Rectal smooth muscle tissue (tissue), 1 donor: ENCODE results near the gene ABCA3.

Experiments used
- H3K27ac ChIP-seq: one replicate; pipeline ENCODE4 v1.7.0; 2013; ENCODE audit warnings: low read depth, low read length, inconsistent platforms
- H3K27me3 ChIP-seq: one replicate; pipeline ENCODE4 v1.7.0; 2013; ENCODE audit warnings: low read length; ENCODE audit not compliant: control insufficient read depth, insufficient read depth
- H3K36me3 ChIP-seq: one replicate; pipeline ENCODE4 v1.7.0; 2013; ENCODE audit warnings: low read length; ENCODE audit not compliant: control insufficient read depth, insufficient read depth
- H3K4me1 ChIP-seq: one replicate; pipeline ENCODE4 v1.7.0; 2013; ENCODE audit warnings: low read length; ENCODE audit not compliant: control insufficient read depth, insufficient read depth
- H3K4me3 ChIP-seq: one replicate; pipeline ENCODE4 v1.7.0; 2013; ENCODE audit warnings: low read length
- H3K9ac ChIP-seq: one replicate; pipeline ENCODE4 v1.7.0; 2013; ENCODE audit warnings: low read length

Gene ABCA3

GRCh38 chr16:2230376-2230775 lies 110.2 kb downstream of the ABCA3 start:
- H3K4me3 ChIP-seq = no peak overlapping the region
- peaks cover 51% of the 10 kb centered on the region for H3K36me3 ChIP-seq
- no peaks in the 10 kb centered on the region for H3K4me1 ChIP-seq
- peaks cover 4% of the 10 kb centered on the region for H3K27me3 ChIP-seq
- H3K27ac ChIP-seq = no peak overlapping the region
- H3K9ac ChIP-seq = no peak overlapping the region

GRCh38 chr16:2229632-2230250 lies 110.8 kb downstream of the ABCA3 start:
- Histone ChIP-seq H3K27me3 (peaks cover 4% of the 10 kb centered on the region), H3K4me1 (peaks cover 2% of the 10 kb centered on the region), H3K9ac (no peak overlapping the region), H3K27ac (no peak overlapping the region), H3K4me3 (no peak overlapping the region), H3K36me3 (peaks cover 45% of the 10 kb centered on the region)

GRCh38 chr16:2229091-2229490 lies 111.4 kb downstream of the ABCA3 start:
- no peak overlapping the region for H3K4me3 ChIP-seq
- peaks cover 6% of the 10 kb centered on the region for H3K4me1 ChIP-seq
- H3K36me3 ChIP-seq = peaks cover 40% of the 10 kb centered on the region
- peaks cover 4% of the 10 kb centered on the region for H3K27me3 ChIP-seq
- H3K9ac ChIP-seq = no peak overlapping the region
- no peak overlapping the region for H3K27ac ChIP-seq

GRCh38 chr16:2228161-2228824 lies 112.2 kb downstream of the ABCA3 start:
- H3K36me3 ChIP-seq = peaks cover 35% of the 10 kb centered on the region

GRCh38 chr16:2226918-2227317 lies 113.6 kb downstream of the ABCA3 start:
- Histone ChIP-seq H3K36me3 (peaks cover 22% of the 10 kb centered on the region), H3K27ac (no peak overlapping the region), H3K27me3 (peaks cover 4% of the 10 kb centered on the region), H3K9ac (no peak overlapping the region), H3K4me3 (no peak overlapping the region), H3K4me1 (peaks cover 6% of the 10 kb centered on the region)

More at GRCh38 chr16:2228161-2228824, 112.2 kb downstream of the ABCA3 start:
- peaks cover 6% of the 10 kb centered on the region for H3K4me1 ChIP-seq
- H3K4me3 ChIP-seq = no peak overlapping the region
- peaks cover 4% of the 10 kb centered on the region for H3K27me3 ChIP-seq
- no peak overlapping the region for H3K27ac ChIP-seq
- no peak overlapping the region for H3K9ac ChIP-seq

GRCh38 chr16:2226245-2226793 lies 114.2 kb downstream of the ABCA3 start:
- Histone ChIP-seq H3K27ac (no peak overlapping the region), H3K9ac (no peak overlapping the region), H3K4me1 (peaks cover 6% of the 10 kb centered on the region), H3K4me3 (no peak overlapping the region), H3K27me3 (peaks cover 4% of the 10 kb centered on the region), H3K36me3 (peaks cover 16% of the 10 kb centered on the region)
